Right lobe of liver (tissue), 6 donors: Measurements from ENCODE around the gene IQCH. TPM values are rescaled to one million over a fixed set of nuclear protein-coding genes. Genes with fewer than 3 reads are reported as not detected.

Source experiments
- ATAC-seq, 4 donors: fragments of 200-7000 bp; cut with Tn5 transposase; one replicate each; pipeline ENCODE4 v1.9.1; 2020; ENCODE audit warnings: mild to moderate bottlenecking in 4 of 4, moderate library complexity in 4 of 4
- DNase-seq, 3 donors: peaks; one replicate each; pipeline ENCODE4 v3.0.0-alpha.2; 2020
- H3K27ac ChIP-seq, 3 donors: fragments of 200-600 bp; one replicate each; pipeline ENCODE4 v1.8.0; 2022
- H3K27me3 ChIP-seq, 2 donors: fragments of 200-600 bp; one replicate each; pipeline ENCODE4 v1.8.0; 2022
- H3K36me3 ChIP-seq, 4 donors: fragments of 200-600 bp; sonication (generic) in 1 of 4; one replicate each; pipeline versions ENCODE4 v1.5.1 to v1.8.0; 2017 to 2022; ENCODE audit warnings: control low read depth in 1 of 4
- H3K4me1 ChIP-seq, 4 donors: fragments of 200-600 bp; sonication (generic) in 1 of 4; one replicate each; pipeline versions ENCODE4 v1.5.1 to v1.8.0; 2017 to 2022; ENCODE audit warnings: control low read depth in 1 of 4
- H3K4me3 ChIP-seq, 3 donors: fragments of 200-600 bp; one replicate each; pipeline ENCODE4 v1.8.0; 2022
- H3K9me3 ChIP-seq, 4 donors: fragments of 200-600 bp; sonication (generic) in 1 of 4; one replicate each; pipeline versions ENCODE4 v1.5.1 to v1.8.0; 2017 to 2022; ENCODE audit warnings: control low read depth in 1 of 4
- POLR2A ChIP-seq: fragments of 450-650 bp; IDR thresholded peaks from one replicate; pipeline ENCODE4 v1.6.1; 2017; ENCODE audit warnings: antibody characterized with exemption, mild to moderate bottlenecking
- WGBS: methylation state at CpG from one replicate; pipeline ENCODE4 v1.1.6; 2018; ENCODE audit warnings: low coverage, low lambda C conversion rate; ENCODE audit not compliant: insufficient coverage; ENCODE audit errors: missing lambda C conversion rate; 5-methylcytosine and 5-hydroxymethylcytosine counted together
- intact Hi-C, 2 donors: fragments of 100-400 bp; cut with DNase I; formaldehyde crosslinking; loops; one replicate each; pipeline versions ENCODE4 v1.11.2 to v1.14.1; 2022
- total RNA-seq, 6 experiments: library from RNA; depleted of rRNA in 2 of 6; stranded (reverse); fragments of >200 nt in 2 of 6; fragmentation: NEBNext Ultra II Directional in 3 of 6; extraction: Animal tissue kit (Norgen Biotek cat#: 25700) in 3 of 6; gene quantifications; one replicate each; pipeline versions ENCODE4 v1.1.0 to v1.2.4, GENCODE V29; 2016 to 2023
- TF ChIP-seq, protein P1 (sequence below), 4 donors: fragments of 200-600 bp in 3 of 4; fragments of 450-650 bp in 1 of 4; IDR thresholded peaks; one replicate each; pipeline versions ENCODE4 v1.5.1 to v1.8.0; 2016 to 2022; ENCODE audit warnings: antibody characterized with exemption in 4 of 4, mild to moderate bottlenecking in 2 of 4
- donor health status: DM: no; HTN: yes; CAD: no.
- donor health status: DM: no; HTN: no; CAD: no.
- donor health status: DM: no; HTN: no; CAD: no.
- donor health status: DM: no; HTN: yes; CAD: no.
- donor health status: DM: no; HTN: yes; CAD: no.

IQCH gene
- total RNA-seq, 6 experiments from 2014 or later: 0.91 to 2.3 (median 1.4) TPM

DNA sequence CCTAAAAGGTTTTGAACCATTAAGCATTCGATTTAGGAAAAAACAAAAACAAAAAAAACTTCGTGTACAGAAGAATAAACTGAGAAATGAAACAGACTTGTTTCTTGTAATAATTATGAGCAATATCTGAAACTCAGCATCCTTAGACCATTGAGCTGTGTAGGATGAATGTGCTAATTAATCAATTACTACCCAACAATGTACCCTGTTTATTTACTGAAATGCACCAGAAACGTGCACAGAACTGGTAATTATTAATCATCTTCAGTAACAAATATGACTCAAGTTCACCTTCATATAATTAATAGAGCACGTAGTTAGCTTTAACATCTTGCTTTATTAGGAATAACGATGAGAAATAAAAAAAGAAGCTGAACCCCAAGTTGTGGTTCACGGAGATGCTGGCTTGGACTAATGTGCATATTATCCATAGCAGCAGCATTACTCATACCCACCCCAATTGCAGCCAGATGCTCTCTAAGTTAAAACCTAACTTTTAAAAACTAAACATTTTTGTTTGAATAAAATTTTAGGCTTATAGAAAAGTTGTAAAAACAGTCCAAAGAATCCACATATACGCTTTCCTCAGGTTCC is 256.1 kb downstream of the IQCH start:
- Histone ChIP-seq H3K4me1 (no peaks in the 10 kb centered on the region), H3K27ac (no peak overlapping the region), H3K36me3 (peaks cover 0 to 15% (median 0%) of the 10 kb centered on the region in 4 donors), H3K4me3 (no peak overlapping the region), H3K9me3 (no peaks in the 10 kb centered on the region), H3K27me3 (no peaks in the 10 kb centered on the region)
- DNase-seq (no peak), ATAC-seq (no peak)
- intact Hi-C loops: no loop called here
- 84% methylated on average over 7 of the region's 7 CpGs for WGBS
- TF ChIP-seq POLR2A: no peak
- TF ChIP-seq, protein P1, sequence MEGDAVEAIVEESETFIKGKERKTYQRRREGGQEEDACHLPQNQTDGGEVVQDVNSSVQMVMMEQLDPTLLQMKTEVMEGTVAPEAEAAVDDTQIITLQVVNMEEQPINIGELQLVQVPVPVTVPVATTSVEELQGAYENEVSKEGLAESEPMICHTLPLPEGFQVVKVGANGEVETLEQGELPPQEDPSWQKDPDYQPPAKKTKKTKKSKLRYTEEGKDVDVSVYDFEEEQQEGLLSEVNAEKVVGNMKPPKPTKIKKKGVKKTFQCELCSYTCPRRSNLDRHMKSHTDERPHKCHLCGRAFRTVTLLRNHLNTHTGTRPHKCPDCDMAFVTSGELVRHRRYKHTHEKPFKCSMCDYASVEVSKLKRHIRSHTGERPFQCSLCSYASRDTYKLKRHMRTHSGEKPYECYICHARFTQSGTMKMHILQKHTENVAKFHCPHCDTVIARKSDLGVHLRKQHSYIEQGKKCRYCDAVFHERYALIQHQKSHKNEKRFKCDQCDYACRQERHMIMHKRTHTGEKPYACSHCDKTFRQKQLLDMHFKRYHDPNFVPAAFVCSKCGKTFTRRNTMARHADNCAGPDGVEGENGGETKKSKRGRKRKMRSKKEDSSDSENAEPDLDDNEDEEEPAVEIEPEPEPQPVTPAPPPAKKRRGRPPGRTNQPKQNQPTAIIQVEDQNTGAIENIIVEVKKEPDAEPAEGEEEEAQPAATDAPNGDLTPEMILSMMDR (IDR thresholded peaks at IDR 0.05): no peak

DNA sequence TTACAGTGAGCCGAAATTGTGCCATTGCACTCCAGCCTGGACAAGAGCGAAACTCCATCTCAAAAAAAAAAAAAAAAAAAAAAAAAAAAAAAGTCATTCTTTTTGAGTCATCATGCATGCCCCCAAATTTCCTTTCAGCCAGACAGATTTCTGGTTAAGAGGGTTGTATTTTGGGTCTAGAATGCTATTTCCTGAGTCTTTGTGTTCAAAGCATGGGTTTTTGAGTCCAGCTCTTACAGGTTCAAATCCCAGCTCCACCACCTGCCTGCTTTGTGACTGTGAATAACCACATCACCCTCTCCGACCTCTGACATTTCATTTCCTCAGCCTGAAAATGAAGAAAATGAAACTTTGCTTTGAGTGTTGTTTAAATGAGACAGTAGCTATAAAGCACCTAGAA is 257.0 kb downstream of the IQCH start:
- WGBS: 94% methylated on average over 1 of the region's 3 CpGs
- peaks cover 0 to 15% (median 0%) of the 10 kb centered on the region in 4 donors for H3K36me3 ChIP-seq
- no peaks in the 10 kb centered on the region for H3K9me3 ChIP-seq
- no peaks in the 10 kb centered on the region for H3K4me1 ChIP-seq
- H3K4me3 ChIP-seq: no peak overlapping the region
- no peak overlapping the region for H3K27ac ChIP-seq
- TF ChIP-seq POLR2A: no peak
- TF ChIP-seq, protein P1 (IDR thresholded peaks at IDR 0.05): no peak
- ATAC-seq: no peak
- intact Hi-C loops: no loop called here
- DNase-seq: no peak
- no peaks in the 10 kb centered on the region for H3K27me3 ChIP-seq

DNA sequence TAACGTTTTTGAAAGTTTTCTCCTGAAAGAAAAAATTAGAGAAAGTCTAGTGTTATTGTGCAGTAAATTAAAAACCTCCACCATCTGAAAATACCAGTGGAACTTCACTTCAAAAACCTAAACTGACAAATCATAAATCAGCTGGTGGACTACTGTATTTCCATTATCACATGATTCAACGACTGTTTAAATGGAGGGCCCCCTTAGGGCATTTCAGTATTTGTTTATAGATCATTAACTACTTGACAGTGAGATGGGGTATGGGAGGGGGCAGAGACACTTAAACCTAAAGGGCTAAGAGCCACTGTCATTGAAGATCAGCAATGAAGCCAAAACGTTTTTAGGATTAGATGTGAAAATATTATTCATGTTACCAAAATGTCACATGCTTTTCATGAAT is 257.6 kb downstream of the IQCH start:
- intact Hi-C loops: no loop called here
- peaks cover 0 to 15% (median 0%) of the 10 kb centered on the region in 4 donors for H3K36me3 ChIP-seq
- WGBS: 41% methylated on average over 3 of the region's 3 CpGs
- DNase-seq (no peak), ATAC-seq (no peak)
- H3K4me3 ChIP-seq: no peak overlapping the region
- no peak for TF ChIP-seq POLR2A
- TF ChIP-seq, protein P1 (IDR thresholded peaks at IDR 0.05): no peak
- H3K9me3 ChIP-seq: no peaks in the 10 kb centered on the region
- H3K27me3 ChIP-seq: no peaks in the 10 kb centered on the region
- no peak overlapping the region for H3K27ac ChIP-seq
- no peaks in the 10 kb centered on the region for H3K4me1 ChIP-seq

DNA sequence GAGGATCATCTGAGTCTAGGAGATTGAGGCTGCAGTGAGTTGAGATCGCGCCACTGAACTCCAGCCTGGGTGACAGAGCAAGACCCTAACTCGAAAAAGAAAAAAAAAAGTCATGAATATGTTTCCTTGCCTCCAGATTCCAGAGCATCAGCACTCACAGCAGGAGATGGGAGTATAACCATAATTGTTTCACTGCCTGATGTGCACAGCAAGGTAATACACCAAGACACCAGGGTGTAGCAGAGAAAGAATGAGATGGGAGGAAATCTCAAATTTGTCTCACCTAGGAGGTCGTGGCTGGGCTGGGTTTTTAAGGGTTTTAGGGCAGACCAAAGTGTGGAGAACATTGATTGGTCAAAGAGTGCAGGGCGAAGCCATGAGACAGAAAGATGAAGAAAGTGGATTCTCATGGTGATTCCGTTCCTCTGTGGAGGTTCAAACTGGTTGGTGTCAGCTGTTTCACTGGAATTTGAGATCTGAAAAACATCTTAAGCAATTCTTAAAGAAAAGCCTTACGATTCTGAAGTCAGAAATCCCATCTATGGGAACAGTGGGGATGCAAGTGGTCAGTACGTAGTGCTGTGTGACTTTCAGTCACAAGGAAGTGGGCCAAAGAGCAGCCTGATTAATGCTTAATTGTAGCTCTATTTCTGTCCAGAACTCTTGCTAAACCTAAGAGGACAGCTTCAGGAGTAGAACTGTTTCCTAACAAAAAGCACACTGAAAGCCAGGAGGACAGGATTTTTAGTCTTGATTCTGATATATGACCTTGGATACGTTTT is 258.5 kb downstream of the IQCH start:
- H3K9me3 ChIP-seq: no peaks in the 10 kb centered on the region
- no peak for DNase-seq
- no peaks in the 10 kb centered on the region for H3K4me1 ChIP-seq
- no peak overlapping the region for H3K27ac ChIP-seq
- 85% methylated on average over 9 of the region's 9 CpGs for WGBS
- H3K36me3 ChIP-seq: peaks cover 0 to 15% (median 0%) of the 10 kb centered on the region in 4 donors
- H3K4me3 ChIP-seq: no peak overlapping the region
- ATAC-seq: no peak
- no peaks in the 10 kb centered on the region for H3K27me3 ChIP-seq
- intact Hi-C loops: no loop called here
- TF ChIP-seq POLR2A: no peak
- TF ChIP-seq, protein P1 (IDR thresholded peaks at IDR 0.05): no peak
